AG10803 (cell line): Measurements from ENCODE around the gene PRR23A.

Source experiments
- DNase-seq: peaks from one replicate; pipeline ENCODE4 v3.0.0; 2010; ENCODE audit warnings: low read depth
- H3K4me3 ChIP-seq: 2 replicates; pipeline ENCODE4 v1.5.1; 2011; ENCODE audit warnings: mild to moderate bottlenecking, low read length, control low read depth
- CTCF ChIP-seq: conservative IDR thresholded peaks from 2 replicates; pipeline ENCODE4 v1.5.1; 2011; ENCODE audit warnings: mild to moderate bottlenecking, low read length, control low read depth, inconsistent platforms

Gene PRR23A

GRCh38 chr3:138987181-138987580 is 18.9 kb downstream of the PRR23A start:
- no peak for TF ChIP-seq CTCF
- DNase-seq: no peak
- no peak overlapping the region for H3K4me3 ChIP-seq

GRCh38 chr3:138985932-138986331 is 20.1 kb downstream of the PRR23A start:
- TF ChIP-seq CTCF: no peak
- DNase-seq: no peak
- H3K4me3 ChIP-seq: no peak overlapping the region

- H3K4me3 ChIP-seq: no peak overlapping the region
- TF ChIP-seq CTCF: no peak
- DNase-seq: no peak
Measured at GRCh38 chr3:138984816-138985215, 21.3 kb downstream of the PRR23A start.

DNA sequence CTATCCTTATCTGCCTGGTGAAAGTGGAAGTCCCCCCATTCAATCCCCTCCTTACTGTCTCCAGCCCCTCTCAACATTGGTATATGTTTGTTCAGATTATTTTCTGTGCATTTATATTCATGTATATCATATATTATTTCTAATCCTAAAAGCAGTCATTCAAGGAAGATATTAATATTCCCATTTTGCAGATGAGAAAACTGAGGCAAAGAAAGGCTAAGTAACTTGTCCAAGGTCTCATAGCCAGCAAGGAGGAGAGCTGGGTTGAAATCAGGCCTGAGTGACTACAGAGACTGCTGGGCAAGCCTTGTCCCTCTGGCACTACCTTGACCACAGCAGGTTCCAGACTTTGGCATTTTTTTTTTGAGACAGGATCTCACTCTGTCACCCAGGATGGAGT is 30.0 kb downstream of the PRR23A start:
- H3K4me3 ChIP-seq: no peak overlapping the region
- TF ChIP-seq CTCF: no peak
- no peak for DNase-seq

DNA sequence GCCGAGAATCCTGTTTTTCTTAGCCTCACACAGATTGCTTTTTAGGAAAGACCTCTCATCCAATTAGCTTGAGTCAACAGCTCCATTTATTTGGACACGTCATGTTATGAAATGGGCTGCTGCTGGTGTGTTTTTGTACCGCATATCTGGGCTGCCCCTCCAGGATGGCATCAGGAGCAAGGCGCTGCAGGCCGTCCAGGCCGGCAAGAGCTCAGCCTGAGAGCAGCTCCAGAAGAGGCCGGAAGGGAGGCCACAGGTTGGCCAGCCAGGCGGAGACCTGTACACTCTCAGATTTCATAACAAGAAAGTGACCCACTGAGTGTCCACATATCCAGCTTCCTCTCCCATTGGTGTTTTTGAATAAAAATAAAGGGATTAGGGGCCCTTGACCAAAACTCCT is 30.7 kb downstream of the PRR23A start:
- DNase-seq: no peak
- H3K4me3 ChIP-seq: no peak overlapping the region
- no peak for TF ChIP-seq CTCF

GRCh38 chr3:138974462-138974861 is 31.6 kb downstream of the PRR23A start:
- peak; percentile 8 for DNase-seq
- no peak overlapping the region for H3K4me3 ChIP-seq
- TF ChIP-seq CTCF: no peak

DNA sequence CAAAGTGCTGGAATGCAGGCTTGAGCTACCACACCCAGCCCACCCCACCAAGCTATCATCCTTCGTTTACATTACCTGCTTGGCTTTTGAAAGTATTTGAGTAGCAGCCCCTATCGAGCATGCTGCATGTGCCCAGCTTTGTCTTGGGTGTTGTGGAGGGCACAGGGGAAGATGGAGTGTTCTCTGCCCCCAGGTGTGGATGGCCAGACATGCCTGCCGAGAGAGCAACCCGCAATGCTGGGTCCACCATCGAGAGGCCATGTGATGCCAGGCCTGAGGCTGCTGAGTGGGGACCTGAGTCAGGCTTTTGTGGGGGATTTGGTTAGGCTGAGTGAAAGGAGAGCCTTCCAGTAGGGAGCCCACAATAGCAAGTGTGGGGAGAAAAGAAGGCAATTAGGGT is 33.1 kb downstream of the PRR23A start:
- no peak for TF ChIP-seq CTCF
- H3K4me3 ChIP-seq: no peak overlapping the region
- no peak for DNase-seq
